SU-DHL-6 (cell line): ENCODE measurements around the gene SSNA1.
A peak's percentile ranks its signal among the peaks of the same experiment; 100 is the strongest.

ENCODE experiments used
- H2AFZ ChIP-seq: fragments of 200-600 bp; sonication (generic); 2 replicates; pipeline ENCODE4 v1.6.1; 2014; ENCODE audit warnings: low read depth, mild to moderate bottlenecking, moderate library complexity, mixed read lengths, antibody characterized with exemption, low read length; ENCODE audit not compliant: severe bottlenecking
- H3F3A ChIP-seq: fragments of 200-600 bp; shearing (Covaris generic); 2 replicates; pipeline ENCODE4 v1.6.0; 2016; ENCODE audit warnings: antibody characterized with exemption, mild to moderate bottlenecking; ENCODE audit not compliant: insufficient read depth
- H3K27ac ChIP-seq: fragments of 200-600 bp; sonication (generic); 2 replicates; pipeline ENCODE4 v1.5.1; 2016; ENCODE audit warnings: low read depth, mild to moderate bottlenecking, low read length, moderate library complexity, mixed read lengths
- H3K27me3 ChIP-seq: fragments of 200-600 bp; sonication (generic), shearing (Covaris generic); 2 replicates; pipeline ENCODE4 v1.6.0; 2014; ENCODE audit warnings: mild to moderate bottlenecking, low read length
- H3K36me3 ChIP-seq: fragments of 200-600 bp; sonication (generic); 2 replicates; pipeline ENCODE4 v1.6.1; 2014; ENCODE audit warnings: mild to moderate bottlenecking, low read length, mixed read lengths
- H3K4me2 ChIP-seq: fragments of 300-600, 200-600 bp; shearing (Covaris generic), sonication (generic); 2 replicates; pipeline ENCODE4 v1.6.0; 2014; ENCODE audit warnings: low read length, low read depth, mild to moderate bottlenecking; ENCODE audit not compliant: poor library complexity, severe bottlenecking
- H3K4me3 ChIP-seq: fragments of 200-600 bp; sonication (generic); 2 replicates; pipeline ENCODE4 v1.5.1; 2014; ENCODE audit warnings: antibody characterized with exemption, low read length, mild to moderate bottlenecking, mixed read lengths; ENCODE audit not compliant: insufficient read depth, poor library complexity, severe bottlenecking
- H3K79me2 ChIP-seq: fragments of 200-600 bp; sonication (generic); 2 replicates; pipeline ENCODE4 v1.6.1; 2014; ENCODE audit warnings: mild to moderate bottlenecking, low read length, moderate library complexity; ENCODE audit not compliant: insufficient read depth
- H3K9ac ChIP-seq: fragments of 200-600 bp; sonication (generic); 2 replicates; pipeline ENCODE4 v1.7.0; 2014; ENCODE audit warnings: mild to moderate bottlenecking, low read length
- H3K9me2 ChIP-seq: fragments of 200-600 bp; sonication (generic); replicated peaks from 2 replicates; pipeline ENCODE4 v1.6.1; 2014; ENCODE audit warnings: low read length; ENCODE audit not compliant: insufficient read depth
- H3K9me3 ChIP-seq: fragments of 200-600 bp; sonication (generic); 2 replicates; pipeline ENCODE4 v1.6.1; 2014; ENCODE audit warnings: low read length, mixed read lengths; ENCODE audit not compliant: insufficient read depth
- H4K20me1 ChIP-seq: fragments of 200-600 bp; sonication (generic); 2 replicates; pipeline ENCODE4 v1.6.1; 2014; ENCODE audit warnings: low read depth, mild to moderate bottlenecking, antibody characterized with exemption, low read length, moderate library complexity, mixed read lengths
- CTCF ChIP-seq: fragments of 200-600 bp; sonication (generic); IDR thresholded peaks from one replicate; pipeline ENCODE4 v1.5.1; 2017; ENCODE audit warnings: antibody characterized with exemption, mild to moderate bottlenecking, low read length, moderate library complexity; ENCODE audit not compliant: insufficient read depth, poor library complexity, severe bottlenecking
- EZH2phosphoT487 ChIP-seq: fragments of 200-600 bp; sonication (generic), shearing (Covaris generic); conservative IDR thresholded peaks from 2 replicates; pipeline ENCODE4 v1.6.1; 2018; ENCODE audit warnings: mild to moderate bottlenecking, antibody characterized with exemption, low read length, moderate library complexity, mixed read lengths

SSNA1 gene

GRCh38 chr9:137226338-137227053, 38.0 kb downstream of the SSNA1 start:
- Histone ChIP-seq H3F3A (no peaks in the 10 kb centered on the region), H3K79me2 (no peaks in the 10 kb centered on the region), H3K4me3 (no peak overlapping the region), H3K9me3 (no peaks in the 10 kb centered on the region), H3K27ac (no peak overlapping the region), H3K27me3 (no peaks in the 10 kb centered on the region), H2AFZ (no peak overlapping the region), H3K9ac (no peak overlapping the region), H4K20me1 (no peaks in the 10 kb centered on the region), H3K4me2 (no peak overlapping the region), H3K9me2 (no peaks in the 10 kb centered on the region), H3K36me3 (no peaks in the 10 kb centered on the region)
- TF ChIP-seq EZH2phosphoT487, result no peak
- TF ChIP-seq CTCF, result no peak

DNA sequence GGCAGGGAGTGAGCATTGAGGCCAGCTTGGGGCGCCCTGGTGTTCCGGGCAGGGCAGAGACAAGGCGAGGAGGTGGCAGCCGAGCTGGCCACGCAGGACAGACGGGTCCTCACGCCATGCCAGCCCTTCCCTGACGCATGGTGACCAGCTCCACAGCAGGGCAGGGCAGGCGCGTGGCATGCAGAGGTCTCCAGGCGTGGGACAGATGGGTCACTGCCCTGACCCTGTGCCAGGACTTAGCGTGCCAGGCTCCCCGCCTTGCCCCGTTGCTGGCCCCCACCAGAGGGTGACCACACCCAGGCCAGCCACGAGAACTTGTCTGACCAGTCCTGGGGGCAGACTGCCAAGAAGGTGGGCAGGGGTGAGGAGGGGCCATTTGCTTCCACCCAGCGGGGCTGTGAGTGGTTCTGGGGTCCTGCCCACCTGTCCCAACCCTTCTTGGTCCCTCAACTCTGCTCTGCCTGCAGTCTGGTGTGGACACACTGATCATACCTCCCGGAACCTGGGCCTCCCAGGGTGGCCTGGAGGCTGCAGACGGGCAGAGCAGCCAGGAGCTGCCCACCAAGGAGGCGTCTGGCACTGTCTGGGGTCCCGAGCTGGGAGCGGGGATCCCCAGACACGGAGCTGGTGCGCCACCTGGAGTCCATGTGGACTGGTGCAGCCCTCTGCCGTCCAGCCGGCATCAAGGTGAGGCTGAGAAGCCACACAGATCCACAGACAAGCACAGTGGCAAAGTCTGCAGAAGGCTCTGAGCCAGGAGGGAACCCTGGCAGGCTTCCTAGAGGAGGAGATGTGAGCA, 38.8 kb downstream of the SSNA1 start, which contains the start of gene RNF224:
RNF224 (plus strand) TSS at position 449 of the 799 bp plus-strand sequence. CDS start 834 bp downstream, outside the sequence.
- Histone ChIP-seq H4K20me1 (no peaks in the 10 kb centered on the region), H3F3A (no peaks in the 10 kb centered on the region), H3K4me3 (no peak within 1 kb of the TSS), H3K27ac (no peak within 1 kb of the TSS), H3K27me3 (no peaks in the 10 kb centered on the region), H2AFZ (no peak within 1 kb of the TSS), H3K36me3 (no peaks in the 10 kb centered on the region), H3K9me2 (no peaks in the 10 kb centered on the region), H3K9me3 (no peaks in the 10 kb centered on the region), H3K4me2 (no peak within 1 kb of the TSS), H3K79me2 (no peaks in the 10 kb centered on the region), H3K9ac (no peak within 1 kb of the TSS)
- peak; percentile 84 for TF ChIP-seq CTCF
- no peak for TF ChIP-seq EZH2phosphoT487

GRCh38 chr9:137227853-137228505, 39.5 kb downstream of the SSNA1 start:
- no peaks in the 10 kb centered on the region for H3K9me2 ChIP-seq
- H3K9ac ChIP-seq, result no peak overlapping the region
- no peaks in the 10 kb centered on the region for H4K20me1 ChIP-seq
- H3K4me3 ChIP-seq, result no peak overlapping the region
- H3K4me2 ChIP-seq, result no peak overlapping the region
- TF ChIP-seq CTCF, result no peak
- no peak for TF ChIP-seq EZH2phosphoT487
- no peaks in the 10 kb centered on the region for H3F3A ChIP-seq
- H2AFZ ChIP-seq, result no peak overlapping the region
- H3K36me3 ChIP-seq, result no peaks in the 10 kb centered on the region
- H3K79me2 ChIP-seq, result no peaks in the 10 kb centered on the region
- H3K27ac ChIP-seq, result no peak overlapping the region
- no peaks in the 10 kb centered on the region for H3K9me3 ChIP-seq
- no peaks in the 10 kb centered on the region for H3K27me3 ChIP-seq
